Measurements from ENCODE around the gene APOL3. TPM values are rescaled to one million over a fixed set of nuclear protein-coding genes. Genes with fewer than 3 reads are reported as not detected.

The APOL3 gene
- total RNA-seq, 2 donors from 2014 or later: 11.2 to 22.4 TPM

- DNase-seq: no peak
- WGBS, 2 donors: 70 to 75% methylated on average over 14 of the region's 14 CpGs
- intact Hi-C loops (cut with DNase I): loop anchor here (10.0 kb wide), 2 partner anchors 195 to 505 kb away; no protein-coding TSS in a partner anchor
These were observed 30.8 kb downstream of the APOL3 start for GRCh38 chr22:36129486-36130388.

GRCh38 chr22:36129071-36129470 lies 31.5 kb downstream of the APOL3 start:
- 78 to 88% methylated on average over 9 of the region's 9 CpGs for WGBS, 2 donors
- intact Hi-C loops (cut with DNase I): loop anchor here (10.0 kb wide), 2 partner anchors 194 to 504 kb away; no protein-coding TSS in a partner anchor
- Histone ChIP-seq H3K4me1 (no peaks in the 10 kb centered on the region), H3K4me3 (no peak overlapping the region), H3K36me3 (replicated peaks in 1 of 2; ENCODE audit: insufficient read depth in 1 of 2, low read depth in 2 of 2) (no peaks in the 10 kb centered on the region), H3K27ac (no peak overlapping the region), H3K27me3 (no peaks in the 10 kb centered on the region), H3K9me3 (no peaks in the 10 kb centered on the region)
- ATAC-seq: no peak
- no peak for TF ChIP-seq POLR2A (IDR thresholded peaks at IDR 0.05)
- TF ChIP-seq CTCF (IDR thresholded peaks at IDR 0.05): no peak
- no peak for DNase-seq

More at GRCh38 chr22:36129486-36130388, 30.8 kb downstream of the APOL3 start:
- Histone ChIP-seq H3K27me3 (no peaks in the 10 kb centered on the region), H3K4me3 (no peak overlapping the region), H3K4me1 (no peaks in the 10 kb centered on the region), H3K36me3 (replicated peaks in 1 of 2; ENCODE audit: insufficient read depth in 1 of 2, low read depth in 2 of 2) (no peaks in the 10 kb centered on the region), H3K27ac (no peak overlapping the region), H3K9me3 (no peaks in the 10 kb centered on the region)
- no peak for ATAC-seq
- no peak for TF ChIP-seq POLR2A (IDR thresholded peaks at IDR 0.05)
- TF ChIP-seq CTCF (IDR thresholded peaks at IDR 0.05): no peak

- H3K27me3 ChIP-seq: no peaks in the 10 kb centered on the region
- 79 to 86% methylated on average over 1 of the region's 1 CpG for WGBS, 2 donors
- intact Hi-C loops (cut with DNase I): loop anchor here (10.0 kb wide), 2 partner anchors 191 to 501 kb away; no protein-coding TSS in a partner anchor
- TF ChIP-seq CTCF (IDR thresholded peaks at IDR 0.05) (no peak), POLR2A (IDR thresholded peaks at IDR 0.05) (no peak)
- ATAC-seq: no peak
- H3K36me3 ChIP-seq (replicated peaks in 1 of 2; ENCODE audit: insufficient read depth in 1 of 2, low read depth in 2 of 2): no peaks in the 10 kb centered on the region
- DNase-seq: no peak
- H3K9me3 ChIP-seq: no peaks in the 10 kb centered on the region
- H3K27ac ChIP-seq: no peak overlapping the region
- peaks cover 7% of the 10 kb centered on the region for H3K4me1 ChIP-seq
- H3K4me3 ChIP-seq: no peak overlapping the region
These were observed 34.5 kb downstream of the APOL3 start for GRCh38 chr22:36125994-36126531.

- Histone ChIP-seq H3K4me1 (peaks cover 7% of the 10 kb centered on the region), H3K4me3 (no peak overlapping the region), H3K27me3 (no peaks in the 10 kb centered on the region), H3K36me3 (replicated peaks in 1 of 2; ENCODE audit: insufficient read depth in 1 of 2, low read depth in 2 of 2) (no peaks in the 10 kb centered on the region), H3K27ac (no peak overlapping the region), H3K9me3 (no peaks in the 10 kb centered on the region)
- ATAC-seq (no peak), DNase-seq (no peak)
- 78 to 79% methylated on average over 6 of the region's 6 CpGs for WGBS, 2 donors
- no peak for TF ChIP-seq POLR2A (IDR thresholded peaks at IDR 0.05)
- TF ChIP-seq CTCF (IDR thresholded peaks at IDR 0.05): no peak
- intact Hi-C loops (cut with DNase I): loop anchor here (10.0 kb wide), 2 partner anchors 191 to 501 kb away; no protein-coding TSS in a partner anchor
These were observed 35.1 kb downstream of the APOL3 start for GRCh38 chr22:36125434-36125833.
